SH-SY5Y (cell line): ENCODE data around the gene AIFM1.

Source experiments
- GATA2 ChIP-seq: IDR thresholded peaks from 2 replicates; pipeline ENCODE4 v1.6.1; 2011; ENCODE audit warnings: mild to moderate bottlenecking, low read depth, low read length
- GATA3 ChIP-seq: IDR thresholded peaks from 2 replicates; pipeline ENCODE4 v1.6.1; 2011; ENCODE audit warnings: low read depth, mild to moderate bottlenecking, low read length, moderate library complexity

GRCh38 chrX:130118441-130119311 lies 47.0 kb downstream of the AIFM1 start:
- TF ChIP-seq GATA2 (no peak), GATA3 (no peak)
